Ovary (tissue), 9 donors: ENCODE measurements around the gene CPLANE2. TPM values are rescaled to one million over a fixed set of nuclear protein-coding genes. Genes with fewer than 3 reads are reported as not detected.
A peak's percentile ranks its signal among the peaks of the same experiment; 100 is the strongest.

ENCODE experiments used
- DNase-seq, 5 donors: peaks; one replicate each; pipeline ENCODE4 v3.0.0-alpha.2; 2019 to 2020
- H3K27ac ChIP-seq, 2 donors: fragments of 200-600 bp; one replicate each; pipeline versions ENCODE4 v1.5.1 to v1.8.0; 2019 to 2022
- H3K27me3 ChIP-seq: fragments of 200-600 bp; one replicate; pipeline ENCODE4 v1.8.0; 2022
- H3K36me3 ChIP-seq: fragments of 200-600 bp; sonication (generic); one replicate; pipeline ENCODE4 v1.5.1; 2019
- H3K4me1 ChIP-seq: one replicate; pipeline ENCODE4 v1.8.1; 2013; ENCODE audit warnings: mild to moderate bottlenecking, moderate library complexity; ENCODE audit not compliant: insufficient read depth
- H3K4me3 ChIP-seq: fragments of 200-600 bp; sonication (generic); one replicate; pipeline ENCODE4 v1.5.1; 2017
- H3K9me3 ChIP-seq, 2 donors: fragments of 200-600 bp in 1 of 2; sonication (generic) in 1 of 2; one replicate each; pipeline versions ENCODE4 v1.5.1 to v1.8.1; 2013 to 2019; ENCODE audit warnings: mild to moderate bottlenecking in 1 of 2, moderate library complexity in 1 of 2
- CTCF ChIP-seq, 3 donors: fragments of 450-650 bp in 2 of 3; fragments of 200-600 bp in 1 of 3; IDR thresholded peaks; one replicate each; pipeline versions ENCODE4 v1.5.1 to v1.8.0; 2016 to 2022; ENCODE audit warnings: antibody characterized with exemption in 3 of 3, mild to moderate bottlenecking in 1 of 3
- EP300 ChIP-seq: sonication (generic); formaldehyde crosslinking; IDR thresholded peaks from one replicate; pipeline ENCODE4 v1.6.1; 2017; ENCODE audit warnings: antibody characterized with exemption
- POLR2A ChIP-seq: fragments of 450-650 bp; IDR thresholded peaks from one replicate; pipeline ENCODE4 v1.6.1; 2017; ENCODE audit warnings: antibody characterized with exemption, mild to moderate bottlenecking, moderate library complexity
- WGBS, 3 donors: extraction: QIAGEN DNeasy Blood & Tissue Kit in 1 of 3; methylation state at CpG; one replicate each; pipeline versions ENCODE4 v1.1.5 to v1.1.7; 2013 to 2017; 5-methylcytosine and 5-hydroxymethylcytosine counted together
- intact Hi-C, 4 donors: fragments of 100-400 bp; cut with DNase I; formaldehyde crosslinking; loops; one replicate each; pipeline versions ENCODE4 v1.11.0 to v1.15.1; 2022 to 2023
- polyA plus RNA-seq, 2 donors: library from polyadenylated mRNA; stranded (reverse); fragments of 200-250 nt in 1 of 2; fragments of 350-450 nt in 1 of 2; fragmentation: Illumina TruSeq in 1 of 2; extraction: RNeasy Lipid Tissue Mini Kit (QIAGEN cat#74804) in 1 of 2; gene quantifications; one replicate each; pipeline ENCODE4 v1.2.3, GENCODE V29; 2013 to 2014
- total RNA-seq, 7 donors: library from RNA; depleted of rRNA in 2 of 7; stranded (reverse); fragments of >200 nt in 2 of 7; fragmentation: NEBNext Ultra II Directional in 3 of 7; extraction: Animal tissue kit (Norgen Biotek cat#: 25700) in 3 of 7; gene quantifications; one replicate each; pipeline versions ENCODE4 v1.1.0 to v1.2.4, GENCODE V29; 2016 to 2023
- donor health status: DM: no; HTN: no; CAD: no; lungs with moderate emphysema.
- donor health status: DM: no; HTN: no; CAD: no.
- donor health status: Bipolar disorder and iron deficiency.
- donor health status: DM: yes; HTN: yes; CAD: no.
- donor health status: DM: no; HTN: no; CAD: no.
- donor health status: DM: yes; HTN: yes; CAD: no.

Gene CPLANE2
- total and polyA plus RNA-seq, 9 donors: 2.6 to 12.4 (median 9.8) TPM

DNA sequence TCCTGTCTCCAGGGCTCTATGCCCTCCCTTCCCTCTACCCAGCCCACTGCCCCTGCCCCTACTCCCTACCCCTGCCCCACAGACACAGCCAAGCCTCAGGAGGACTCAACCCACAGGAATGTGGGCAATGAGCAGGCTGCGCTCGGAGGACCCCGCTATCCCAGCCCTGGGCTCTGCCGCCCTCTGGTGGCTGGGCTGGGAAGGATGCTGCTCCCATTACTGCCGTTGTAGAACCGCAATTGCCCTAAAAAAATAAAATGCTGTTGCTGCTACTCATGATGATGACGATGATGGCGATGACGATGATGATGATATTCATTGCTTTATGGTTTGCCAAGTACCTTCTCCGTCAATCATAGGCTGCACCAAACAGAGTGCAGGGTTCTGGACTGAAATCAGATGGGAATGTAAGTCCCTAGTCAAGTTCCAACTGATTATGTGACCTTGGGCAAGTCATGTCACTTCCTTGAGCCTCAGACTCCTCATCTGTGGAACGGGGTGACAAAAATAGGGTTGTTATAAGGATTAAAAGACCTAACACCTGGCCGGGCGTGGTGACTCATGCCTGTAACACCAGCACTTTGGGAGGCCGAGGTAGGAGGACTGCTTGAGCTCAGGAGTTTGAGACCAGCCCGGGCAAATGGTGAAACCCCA, 49.1 kb downstream of the CPLANE2 start:
- H3K27ac ChIP-seq: no peak overlapping the region
- intact Hi-C loops: loop anchor here (1.0 to 5.0 kb wide), 3 partner anchors 36 to 109 kb away; no protein-coding TSS in a partner anchor
- DNase-seq: peak; percentile 80 to 89 (median 84)

DNA sequence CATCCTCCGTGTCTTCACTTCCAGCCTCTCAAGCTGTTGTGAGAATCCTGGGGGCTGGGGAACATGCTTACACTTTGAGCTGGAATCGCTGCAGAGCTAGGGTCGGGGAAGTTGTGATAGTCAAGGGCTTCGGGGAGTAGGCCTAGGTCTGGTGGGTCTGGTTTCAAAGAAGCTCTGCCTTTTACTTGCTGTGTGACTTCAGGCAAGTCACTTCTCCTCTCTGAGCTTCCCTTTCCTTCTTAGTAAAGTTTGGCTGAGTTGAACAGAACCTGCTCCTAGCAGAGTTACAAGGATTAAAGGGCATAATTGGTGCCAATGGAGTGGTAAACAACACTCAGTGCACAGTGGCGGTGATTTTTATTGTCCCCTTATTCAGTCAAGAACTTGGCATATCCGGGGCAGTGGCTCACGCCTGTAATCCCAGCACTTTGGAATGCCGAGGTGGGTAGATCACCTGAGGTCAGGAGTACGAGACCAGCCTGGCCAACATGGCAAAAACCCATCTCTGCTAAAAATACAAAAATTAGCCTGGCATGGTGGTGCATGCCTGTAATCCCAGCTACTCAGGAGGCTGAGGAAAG, 50.2 kb downstream of the CPLANE2 start:
- no peak for DNase-seq
- H3K4me3 ChIP-seq: no peak overlapping the region
- intact Hi-C loops: loop anchor here in 1 of 4 donors (5.0 kb wide), 1 partner anchor 34 kb away; no protein-coding TSS in a partner anchor
- H3K4me1 ChIP-seq: peaks cover 8% of the 10 kb centered on the region
- WGBS, 3 donors: 88 to 94% (median 88%) methylated on average over 9 of the region's 9 CpGs
- H3K36me3 ChIP-seq: no peaks in the 10 kb centered on the region
- H3K27me3 ChIP-seq: no peaks in the 10 kb centered on the region
- no peaks in the 10 kb centered on the region for H3K9me3 ChIP-seq
- no peak overlapping the region for H3K27ac ChIP-seq
- TF ChIP-seq CTCF (IDR thresholded peaks at IDR 0.05) (no peak), POLR2A (no peak), EP300 (no peak)

More for the DNA sequence above, 49.1 kb downstream of the CPLANE2 start:
- TF ChIP-seq CTCF (IDR thresholded peaks at IDR 0.05) (peak; percentile 90 to 99 (median 98)), POLR2A (peak; percentile 22), EP300 (no peak)
- Histone ChIP-seq H3K4me3 (no peak overlapping the region), H3K4me1 (peaks cover 5% of the 10 kb centered on the region), H3K27me3 (no peaks in the 10 kb centered on the region), H3K9me3 (no peaks in the 10 kb centered on the region), H3K36me3 (no peaks in the 10 kb centered on the region)
- WGBS, 3 donors: 21 to 25% (median 24%) methylated on average over 15 of the region's 15 CpGs

GRCh38 chr1:16184557-16185303, 52.3 kb downstream of the CPLANE2 start:
- Histone ChIP-seq H3K27me3 (no peaks in the 10 kb centered on the region), H3K36me3 (no peaks in the 10 kb centered on the region), H3K4me1 (peaks cover 16% of the 10 kb centered on the region), H3K27ac (peak overlapping the region in 1 of 2 donors; percentile 38), H3K4me3 (no peak overlapping the region), H3K9me3 (no peaks in the 10 kb centered on the region)
- no peak for TF ChIP-seq CTCF (IDR thresholded peaks at IDR 0.05)
- no peak for TF ChIP-seq EP300
- no peak for TF ChIP-seq POLR2A
- intact Hi-C loops: loop anchor here in 2 of 4 donors (2.0 to 5.0 kb wide), 3 partner anchors 32 to 172 kb away; no protein-coding TSS in a partner anchor
- WGBS, 3 donors: 94 to 97% (median 95%) methylated on average over 9 to 10 of the region's 10 CpGs
- DNase-seq: no peak

DNA sequence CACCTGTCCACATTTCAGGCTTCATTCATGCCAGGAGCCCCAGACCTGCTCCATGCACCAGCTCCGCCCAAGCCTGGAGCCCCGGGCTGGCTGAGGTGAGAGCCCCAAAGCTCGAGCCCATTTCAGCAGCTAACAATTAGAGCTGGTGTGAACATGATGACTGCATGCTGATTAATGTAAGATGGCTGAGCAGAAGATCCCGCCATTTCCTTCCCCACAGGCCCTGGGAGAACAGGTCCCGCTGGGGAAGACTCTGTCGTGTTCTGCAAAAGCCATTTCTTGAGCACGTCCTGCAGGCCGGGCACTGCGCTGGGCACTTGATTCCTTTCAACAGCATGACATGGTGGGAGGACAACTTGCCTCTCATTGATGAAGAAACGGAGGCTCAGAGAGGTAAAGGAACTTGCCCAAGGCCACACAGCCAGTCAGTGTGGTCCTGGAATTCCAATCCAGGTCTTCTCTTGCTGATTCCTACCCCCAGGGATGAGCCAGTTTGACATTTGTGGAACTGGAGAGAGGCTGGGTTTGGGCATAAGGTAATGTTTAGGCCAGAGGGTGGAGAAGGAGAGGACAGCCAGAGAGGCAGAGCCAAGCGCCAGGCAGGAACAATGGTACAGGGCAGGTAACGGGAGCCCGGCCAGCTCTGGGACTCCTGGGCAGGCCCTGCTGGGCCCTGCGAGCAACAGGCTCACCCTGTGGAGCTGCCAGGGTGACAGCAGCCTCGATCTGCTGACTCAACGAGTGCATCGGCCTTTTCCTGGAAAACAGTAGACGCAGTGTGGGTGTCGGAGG, 53.0 kb downstream of the CPLANE2 start:
- H3K36me3 ChIP-seq: no peaks in the 10 kb centered on the region
- peaks cover 16% of the 10 kb centered on the region for H3K4me1 ChIP-seq
- H3K4me3 ChIP-seq: no peak overlapping the region
- H3K27me3 ChIP-seq: no peaks in the 10 kb centered on the region
- TF ChIP-seq EP300: no peak
- TF ChIP-seq CTCF (IDR thresholded peaks at IDR 0.05): no peak
- no peak for TF ChIP-seq POLR2A
- intact Hi-C loops: loop anchor here in 2 of 4 donors (2.0 to 5.0 kb wide), 2 partner anchors 101 to 172 kb away; no protein-coding TSS in a partner anchor
- no peak overlapping the region for H3K27ac ChIP-seq
- WGBS, 3 donors: 90% methylated on average over 19 of the region's 19 CpGs
- peak in 1 of 5 donors; percentile 40 for DNase-seq
- H3K9me3 ChIP-seq: no peaks in the 10 kb centered on the region
